ENCODE measurements around the gene FAM149B1.

Gene FAM149B1

GRCh38 chr10:73262880-73263555, 95.1 kb downstream of the FAM149B1 start:
- Histone ChIP-seq H3K79me2 (ENCODE audit: insufficient read depth, low read length) (no peaks in the 10 kb centered on the region), H3K4me3 (ENCODE audit: insufficient read depth, low read length, poor library complexity, severe bottlenecking) (no peak overlapping the region), H2AFZ (ENCODE audit: low read depth, low read length, severe bottlenecking) (no peak overlapping the region), H3K9me3 (ENCODE audit: insufficient read depth, low read length) (no peaks in the 10 kb centered on the region; the same call in 1 of the 2 replicates), H3K36me3 (ENCODE audit: low read length) (no peaks in the 10 kb centered on the region), H3K9ac (ENCODE audit: low read length) (no peak overlapping the region), H4K20me1 (ENCODE audit: low read depth, low read length) (no peaks in the 10 kb centered on the region), H3K27ac (ENCODE audit: low read depth, low read length) (no peak overlapping the region), H3K4me2 (ENCODE audit: low read depth, low read length, poor library complexity, severe bottlenecking) (no peak overlapping the region), H3K9me2 (replicated peaks; ENCODE audit: insufficient read depth, low read length) (no peaks in the 10 kb centered on the region), H3F3A (ENCODE audit: insufficient read depth) (no peaks in the 10 kb centered on the region), H3K27me3 (ENCODE audit: low read length) (no peaks in the 10 kb centered on the region)
- no peak for TF ChIP-seq EZH2phosphoT487 (conservative IDR thresholded peaks at IDR 0.05; ENCODE audit: low read length)
- no peak for TF ChIP-seq CTCF (IDR thresholded peaks at IDR 0.05; ENCODE audit: insufficient read depth, low read length, poor library complexity, severe bottlenecking)

DNA sequence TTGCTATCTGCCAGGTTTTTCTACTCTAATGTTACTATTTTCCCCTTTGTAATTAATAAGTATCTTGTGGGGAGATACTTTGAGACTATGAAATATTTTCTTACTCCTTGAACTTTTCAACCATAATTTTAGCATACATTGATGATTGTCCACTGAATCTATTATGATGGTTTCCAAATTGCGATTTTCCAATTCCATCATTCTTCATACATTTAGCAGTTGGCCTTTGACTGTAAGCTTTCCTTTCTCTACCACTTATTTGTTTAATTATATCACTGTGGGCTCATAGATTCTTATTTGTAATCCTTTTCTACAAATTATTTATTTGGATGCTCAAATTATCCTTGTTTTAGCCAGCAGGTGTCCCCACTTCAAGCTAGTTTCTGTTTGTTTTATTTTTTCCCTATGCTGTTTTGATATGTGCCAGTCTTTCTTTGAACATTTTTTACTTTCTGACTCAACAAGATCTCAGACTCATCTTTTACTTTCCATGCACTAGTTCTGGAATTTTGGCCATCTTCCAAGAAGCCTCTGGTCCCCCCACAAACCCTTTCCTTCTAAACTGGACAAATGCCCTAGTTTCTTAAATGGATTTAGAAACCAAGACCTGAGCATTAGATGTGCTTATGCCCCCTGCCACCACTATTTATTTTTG, 95.9 kb downstream of the FAM149B1 start:
- no peak overlapping the region for H2AFZ ChIP-seq (ENCODE audit: low read depth, low read length, severe bottlenecking)
- no peaks in the 10 kb centered on the region for H4K20me1 ChIP-seq (ENCODE audit: low read depth, low read length)
- peak; percentile 54 for TF ChIP-seq CTCF (IDR thresholded peaks at IDR 0.05; ENCODE audit: insufficient read depth, low read length, poor library complexity, severe bottlenecking)
- no peak for TF ChIP-seq EZH2phosphoT487 (conservative IDR thresholded peaks at IDR 0.05; ENCODE audit: low read length)
- no peak overlapping the region for H3K27ac ChIP-seq (ENCODE audit: low read depth, low read length)
- no peaks in the 10 kb centered on the region; the same call in 1 of the 2 replicates for H3K9me3 ChIP-seq (ENCODE audit: insufficient read depth, low read length)
- H3K4me3 ChIP-seq (ENCODE audit: insufficient read depth, low read length, poor library complexity, severe bottlenecking), result no peak overlapping the region
- no peak overlapping the region for H3K9ac ChIP-seq (ENCODE audit: low read length)
- H3K36me3 ChIP-seq (ENCODE audit: low read length), result no peaks in the 10 kb centered on the region
- no peaks in the 10 kb centered on the region for H3K27me3 ChIP-seq (ENCODE audit: low read length)
- H3K79me2 ChIP-seq (ENCODE audit: insufficient read depth, low read length), result no peaks in the 10 kb centered on the region
- no peaks in the 10 kb centered on the region for H3F3A ChIP-seq (ENCODE audit: insufficient read depth)
- H3K4me2 ChIP-seq (ENCODE audit: low read depth, low read length, poor library complexity, severe bottlenecking), result no peak overlapping the region
- no peaks in the 10 kb centered on the region for H3K9me2 ChIP-seq (replicated peaks; ENCODE audit: insufficient read depth, low read length)

GRCh38 chr10:73264423-73264822, 96.5 kb downstream of the FAM149B1 start:
- H3K9ac ChIP-seq (ENCODE audit: low read length), result no peak overlapping the region
- no peak overlapping the region for H3K4me2 ChIP-seq (ENCODE audit: low read depth, low read length, poor library complexity, severe bottlenecking)
- no peaks in the 10 kb centered on the region for H3K27me3 ChIP-seq (ENCODE audit: low read length)
- no peaks in the 10 kb centered on the region for H3K79me2 ChIP-seq (ENCODE audit: insufficient read depth, low read length)
- no peak overlapping the region for H2AFZ ChIP-seq (ENCODE audit: low read depth, low read length, severe bottlenecking)
- no peaks in the 10 kb centered on the region for H3K9me2 ChIP-seq (replicated peaks; ENCODE audit: insufficient read depth, low read length)
- no peak overlapping the region for H3K4me3 ChIP-seq (ENCODE audit: insufficient read depth, low read length, poor library complexity, severe bottlenecking)
- H3K36me3 ChIP-seq (ENCODE audit: low read length), result no peaks in the 10 kb centered on the region
- H3K9me3 ChIP-seq (ENCODE audit: insufficient read depth, low read length), result no peaks in the 10 kb centered on the region; the same call in 1 of the 2 replicates
- TF ChIP-seq EZH2phosphoT487 (conservative IDR thresholded peaks at IDR 0.05; ENCODE audit: low read length) (no peak), CTCF (IDR thresholded peaks at IDR 0.05; ENCODE audit: insufficient read depth, low read length, poor library complexity, severe bottlenecking) (no peak)
- H3K27ac ChIP-seq (ENCODE audit: low read depth, low read length), result no peak overlapping the region
- H3F3A ChIP-seq (ENCODE audit: insufficient read depth), result no peaks in the 10 kb centered on the region
- H4K20me1 ChIP-seq (ENCODE audit: low read depth, low read length), result no peaks in the 10 kb centered on the region
